ENCODE data around the gene TSR3.

Gene TSR3

DNA sequence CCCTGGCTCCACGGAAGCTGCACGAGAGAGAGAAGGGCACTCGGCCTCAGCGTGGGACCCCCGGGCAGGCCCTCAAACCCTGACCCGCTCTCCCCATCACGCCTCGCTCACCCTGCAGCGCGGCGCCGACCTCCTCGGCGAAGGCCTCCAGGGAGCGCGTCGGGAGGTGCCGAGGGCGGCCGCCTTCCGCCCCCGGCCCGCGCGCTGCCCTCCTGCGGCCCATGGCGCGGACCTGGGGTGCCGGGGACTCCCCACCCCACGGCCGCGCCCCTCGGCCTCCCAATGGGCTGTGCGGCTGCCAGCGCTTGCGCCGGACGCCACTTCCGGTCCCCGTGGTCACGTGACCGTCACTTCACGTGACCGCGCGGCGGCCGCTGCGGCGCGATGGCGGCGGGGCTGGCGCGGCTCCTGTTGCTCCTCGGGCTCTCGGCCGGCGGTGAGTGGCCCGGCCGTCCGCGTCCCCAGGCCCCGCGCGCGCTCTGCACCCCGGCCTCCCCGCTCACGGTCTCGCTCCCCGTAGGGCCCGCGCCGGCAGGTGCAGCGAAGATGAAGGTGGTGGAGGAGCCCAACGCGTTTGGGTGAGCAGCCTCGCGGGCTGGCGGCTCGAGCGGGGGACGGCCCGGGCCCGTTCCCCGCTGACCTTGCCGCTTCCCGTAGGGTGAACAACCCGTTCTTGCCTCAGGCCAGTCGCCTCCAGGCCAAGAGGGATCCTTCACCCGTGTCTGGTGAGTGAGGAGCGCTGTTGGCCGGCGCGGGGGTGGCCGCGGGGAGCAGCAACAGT, at the start of gene TSR3, which contains the start of gene GNPTG:
TSR3 (minus strand) TSS at position 297 of the 781 bp plus-strand sequence; CDS start at position 223, 74 bp downstream.
GNPTG (plus strand) TSS at position 350 of the 781 bp plus-strand sequence; CDS start at position 385, 35 bp downstream.
- DNase-seq (ENCODE audit: low spot score) (peak; percentile 91), FAIRE-seq (peak; percentile 90)

DNA sequence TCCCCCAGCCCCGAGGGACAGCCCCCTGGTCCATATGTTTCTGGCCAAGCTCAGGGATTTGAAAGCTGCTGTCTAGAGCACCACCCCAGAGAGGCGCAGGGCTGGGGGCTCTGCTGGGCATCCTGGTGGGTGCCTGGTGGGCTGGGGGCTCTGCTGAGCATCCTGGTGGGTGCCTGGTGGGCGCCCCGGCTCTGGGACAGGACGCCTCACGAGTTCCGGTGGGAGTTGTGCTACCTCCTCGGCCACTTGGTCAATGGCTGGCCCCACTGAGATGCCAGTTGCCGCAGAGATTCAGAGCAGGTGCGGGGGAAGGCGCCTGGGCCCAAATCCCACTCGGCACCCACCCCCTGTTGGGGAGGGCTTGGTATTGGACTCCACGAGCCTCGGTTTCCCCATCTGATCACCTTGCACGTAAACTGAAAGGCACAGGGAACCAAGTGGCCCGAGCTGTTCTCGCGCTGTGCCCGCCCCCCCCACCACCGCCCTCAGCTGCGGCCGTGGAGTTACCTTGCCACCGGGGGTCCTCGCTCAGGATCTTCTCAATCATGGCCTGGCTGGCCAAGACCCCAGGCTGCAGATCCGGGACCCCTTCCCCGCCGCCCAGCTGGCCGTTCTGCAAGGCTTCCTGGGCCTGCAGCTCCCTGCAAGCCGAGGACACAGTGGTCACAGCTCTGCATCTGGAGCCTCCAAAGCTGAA, 49.5 kb upstream of the TSR3 start:
- DNase-seq (ENCODE audit: low spot score) (no peak), FAIRE-seq (no peak)

DNA sequence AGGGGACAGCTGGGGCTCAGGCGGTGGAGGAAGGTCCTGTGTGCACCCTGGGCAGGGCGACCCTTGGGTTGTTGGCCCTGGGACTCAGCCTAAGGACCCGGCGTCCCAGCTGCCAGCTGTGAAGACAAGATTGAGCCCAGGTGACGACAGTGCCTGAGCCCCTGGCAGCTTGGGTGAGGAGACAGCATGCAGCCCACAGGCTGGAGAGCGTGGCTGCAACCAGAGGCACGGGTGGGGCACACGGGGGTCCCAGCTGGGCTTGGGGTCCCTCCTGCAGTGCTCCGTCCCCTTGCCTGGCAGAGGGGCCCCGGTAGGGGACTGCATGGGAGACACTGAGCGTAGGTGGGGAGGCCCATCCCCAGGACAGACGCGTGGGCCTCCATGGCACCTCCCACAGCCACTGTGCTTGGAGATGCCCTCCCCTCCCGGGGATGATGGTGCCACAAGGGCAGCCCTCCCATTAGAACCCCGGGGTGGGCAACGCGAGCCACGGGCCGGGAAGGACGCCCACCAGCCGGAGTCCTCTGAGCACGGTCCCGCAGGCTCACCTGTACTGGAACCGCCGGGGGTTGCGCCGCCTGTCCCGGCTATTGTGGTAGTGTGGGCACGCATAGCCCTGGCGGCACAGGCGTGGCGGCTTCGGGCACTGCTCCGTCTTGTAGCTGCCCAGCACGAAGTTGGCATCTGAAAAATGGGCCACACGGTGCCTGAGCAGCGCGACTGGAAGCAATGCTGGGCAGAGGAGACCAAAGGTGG, 47.3 kb upstream of the TSR3 start:
- FAIRE-seq (no peak), DNase-seq (ENCODE audit: low spot score) (no peak)

DNA sequence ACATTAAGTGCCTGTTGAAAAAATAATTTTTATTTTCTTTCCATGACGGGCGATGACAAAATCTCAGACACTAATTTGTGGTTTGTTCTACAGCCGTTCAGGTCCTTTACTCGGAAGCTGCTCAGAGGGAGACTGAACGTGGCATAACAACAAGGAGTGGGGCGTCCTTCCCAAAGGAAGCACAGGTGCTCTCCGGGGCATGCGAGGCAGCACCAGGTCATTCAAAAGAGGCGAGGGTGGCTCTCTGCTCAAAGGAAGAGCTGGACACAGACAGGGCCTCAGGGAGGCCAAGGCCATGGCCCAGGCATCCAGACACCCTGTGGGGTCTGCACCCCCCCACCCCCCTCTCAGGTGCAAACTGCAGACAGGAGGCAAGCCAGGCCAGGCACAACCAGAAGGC, 46.7 kb upstream of the TSR3 start:
- FAIRE-seq: no peak
- no peak for DNase-seq (ENCODE audit: low spot score)

DNA sequence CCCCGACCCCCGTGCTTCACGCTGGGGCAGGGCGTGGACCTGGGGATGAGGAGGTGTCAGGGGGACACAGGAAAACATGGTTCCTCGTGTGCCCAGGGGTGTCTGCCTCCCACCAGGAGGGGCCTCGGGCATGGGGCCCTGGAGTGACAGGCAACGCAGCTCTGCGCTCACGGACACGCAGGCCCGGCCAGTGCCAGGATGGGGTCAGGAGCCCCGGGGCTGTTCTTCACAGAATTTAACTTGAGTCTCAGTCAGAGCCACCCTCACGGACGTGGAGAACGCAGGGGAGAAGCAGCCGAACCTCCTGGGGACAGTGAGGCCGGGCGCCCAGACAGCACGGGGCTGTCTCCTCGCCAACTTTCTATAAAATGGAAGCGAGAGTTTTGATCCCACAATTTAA, 46.1 kb upstream of the TSR3 start:
- no peak for DNase-seq (ENCODE audit: low spot score)
- FAIRE-seq: no peak

DNA sequence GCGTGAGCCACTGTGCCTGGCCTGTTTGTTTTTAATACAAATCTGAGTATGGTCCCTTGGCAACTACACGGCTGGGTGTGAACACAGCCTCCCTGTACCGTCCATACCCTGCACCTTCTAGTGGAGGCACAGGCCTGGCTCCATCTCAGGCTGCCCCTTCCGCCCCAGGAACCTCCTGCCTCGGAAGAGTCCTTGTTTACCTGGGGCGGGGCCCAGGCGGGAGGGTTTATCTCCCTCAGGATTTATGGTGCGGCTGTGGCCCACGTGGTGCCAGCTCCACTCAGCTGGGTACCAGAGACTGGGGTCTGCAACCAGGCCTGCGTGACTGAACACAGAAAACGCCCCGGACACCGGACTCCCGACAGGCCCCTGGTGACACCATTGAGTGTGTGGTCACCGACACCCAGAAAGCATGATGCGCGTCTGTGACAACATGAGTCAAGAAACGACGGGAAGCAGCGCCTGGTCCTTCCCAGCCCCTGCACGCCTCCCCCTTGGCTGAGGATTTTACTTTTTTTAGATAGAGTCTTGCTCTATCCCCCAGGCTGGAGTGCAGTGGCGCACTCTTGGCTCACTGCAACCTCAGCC, 43.9 kb upstream of the TSR3 start:
- DNase-seq (ENCODE audit: low spot score): no peak
- no peak for FAIRE-seq

DNA sequence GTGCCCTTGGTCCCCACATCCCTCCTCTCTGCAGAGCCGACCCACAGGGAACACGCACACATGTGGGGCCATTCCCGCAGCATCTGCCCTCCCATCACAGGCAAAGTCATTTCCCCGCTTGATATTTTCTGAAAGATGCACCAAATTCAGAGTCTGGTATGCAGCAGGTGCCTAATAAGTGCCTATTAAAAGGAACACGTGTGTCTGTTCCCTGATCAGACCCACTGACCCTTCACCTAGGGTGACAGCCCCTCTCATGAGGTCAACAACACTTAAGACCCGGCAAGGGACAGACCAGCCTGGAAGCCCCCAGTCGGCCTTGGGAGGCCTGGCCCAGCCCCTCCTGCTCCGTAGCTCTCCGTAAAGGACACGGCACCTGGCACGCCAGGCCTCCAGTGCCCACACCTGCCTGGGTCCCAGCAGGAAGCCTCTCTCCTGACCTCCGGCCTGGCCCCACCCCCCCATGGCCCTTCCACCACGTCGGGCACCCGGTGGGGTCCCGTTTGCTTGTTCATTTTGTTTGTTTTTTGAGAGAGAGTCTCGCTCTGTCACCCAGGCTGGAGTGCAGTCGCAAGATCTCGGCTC, 42.8 kb upstream of the TSR3 start:
- no peak for FAIRE-seq
- no peak for DNase-seq (ENCODE audit: low spot score)

DNA sequence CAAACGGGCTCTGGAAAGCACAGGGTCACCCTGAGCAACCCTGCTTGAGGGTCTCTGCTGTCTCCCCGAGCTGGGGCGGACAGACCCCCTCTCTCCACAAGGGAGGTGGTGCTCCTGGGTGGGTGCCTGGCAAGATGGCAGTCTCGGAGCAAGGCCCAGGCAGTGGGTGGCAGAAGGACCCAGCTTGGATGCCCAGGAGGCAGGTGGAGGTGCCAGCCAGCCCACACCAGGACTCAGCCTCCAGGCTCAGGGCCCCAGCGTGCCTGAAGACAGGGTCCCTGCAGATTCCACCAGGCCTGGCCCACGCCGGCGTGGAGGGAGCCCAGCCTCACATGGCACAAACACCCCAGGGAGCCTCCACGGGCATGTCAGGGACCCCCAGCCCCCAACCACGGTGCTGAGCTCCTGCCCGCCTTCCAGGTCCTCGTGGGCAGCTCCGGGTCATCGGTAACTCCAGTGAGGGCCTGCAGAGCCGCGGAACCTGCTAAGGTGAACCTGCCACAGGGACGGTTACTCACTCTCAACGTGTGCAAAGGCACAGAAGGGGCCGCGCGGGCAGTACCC, 42.0 kb upstream of the TSR3 start:
- no peak for FAIRE-seq

DNA sequence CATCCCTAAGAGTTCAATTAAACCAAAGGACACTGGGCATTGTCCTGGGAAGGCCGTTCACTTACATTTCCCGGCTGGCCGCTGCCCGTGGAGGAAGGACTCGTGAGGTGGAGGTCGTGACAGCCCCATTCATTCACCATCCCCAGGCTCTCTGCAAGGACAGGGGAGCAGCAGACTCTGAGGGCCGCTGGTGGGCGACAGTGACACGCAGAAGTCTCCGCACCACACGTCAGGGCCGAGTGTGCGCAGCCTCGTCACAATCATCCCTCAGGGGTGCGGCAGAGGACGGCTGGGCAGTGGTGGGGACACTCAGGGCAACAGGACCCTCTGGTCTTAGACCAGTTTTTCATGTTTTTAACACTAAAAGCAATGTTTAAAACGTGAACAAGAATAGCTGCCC, 41.1 kb upstream of the TSR3 start:
- no peak for FAIRE-seq

More for the DNA sequence above, 42.0 kb upstream of the TSR3 start:
- no peak for DNase-seq (ENCODE audit: low spot score)

DNA sequence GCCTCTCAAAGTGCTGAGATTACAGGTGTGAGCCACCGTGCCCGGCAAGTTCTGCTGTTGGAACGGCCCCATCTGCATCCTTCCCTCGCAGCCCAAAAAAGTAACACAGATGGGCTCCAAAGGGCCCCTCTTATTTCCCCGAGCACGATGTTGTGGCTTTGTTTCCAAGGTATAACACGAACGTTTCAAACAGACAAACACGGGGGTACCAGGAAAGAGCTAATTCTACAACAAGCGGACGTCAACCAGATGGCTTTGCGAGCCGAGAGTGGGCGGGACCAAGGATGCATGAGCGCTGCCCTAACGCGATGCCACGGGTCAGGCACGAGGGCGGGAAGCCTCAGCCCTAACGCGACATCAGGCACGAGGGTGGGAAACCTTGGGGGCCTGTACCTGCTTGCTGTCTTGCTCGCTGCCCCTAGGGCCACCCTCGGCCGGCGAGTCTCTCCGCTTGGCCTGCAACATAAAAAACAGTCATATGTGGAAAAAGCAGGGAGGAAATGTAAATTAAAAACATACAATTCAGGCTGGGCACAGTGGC, 38.6 kb upstream of the TSR3 start:
- FAIRE-seq: no peak

More for the DNA sequence above, 41.1 kb upstream of the TSR3 start:
- DNase-seq (ENCODE audit: low spot score): no peak

DNA sequence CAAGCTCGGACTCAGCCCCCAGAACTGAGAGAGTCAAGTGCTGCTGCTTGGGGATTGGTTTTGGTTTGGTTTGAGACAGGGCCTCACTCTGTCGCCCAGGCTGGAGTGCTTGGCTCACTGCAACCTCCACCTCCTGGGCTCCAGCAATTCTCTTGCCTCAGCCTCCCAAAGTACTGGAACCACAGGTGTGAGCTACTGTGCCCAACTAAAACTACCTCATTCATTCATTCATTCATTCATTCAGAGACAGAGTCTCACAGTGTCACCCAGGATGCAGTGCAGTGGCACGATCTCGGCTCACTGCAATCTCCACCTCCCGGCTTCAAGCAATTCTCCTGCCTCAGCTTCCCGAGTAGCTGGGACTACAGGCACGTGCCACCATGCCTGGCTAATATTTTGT, 38.1 kb upstream of the TSR3 start:
- DNase-seq (ENCODE audit: low spot score) (no peak), FAIRE-seq (no peak)

More for the DNA sequence above, 38.6 kb upstream of the TSR3 start:
- DNase-seq (ENCODE audit: low spot score): no peak

DNA sequence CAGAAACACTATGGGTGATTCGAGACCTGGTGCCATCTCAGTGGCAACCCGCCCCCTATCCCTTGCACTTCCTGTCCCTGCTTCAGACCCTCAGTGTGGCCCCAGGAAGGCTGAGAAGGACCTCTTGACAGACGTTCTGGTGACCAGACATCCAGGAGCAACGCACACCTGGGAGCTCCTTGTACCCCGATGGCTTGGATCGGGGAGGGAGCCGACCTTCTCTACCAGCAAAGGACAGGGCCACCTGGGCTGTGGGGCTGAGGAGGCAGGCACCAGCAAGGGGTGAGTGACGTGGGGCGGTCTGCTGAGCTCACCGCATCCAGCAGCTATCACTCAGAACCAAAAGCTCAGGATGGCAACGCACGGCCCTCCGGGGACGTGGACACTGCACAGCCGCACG, 35.7 kb upstream of the TSR3 start:
- FAIRE-seq (no peak), DNase-seq (ENCODE audit: low spot score) (no peak)

DNA sequence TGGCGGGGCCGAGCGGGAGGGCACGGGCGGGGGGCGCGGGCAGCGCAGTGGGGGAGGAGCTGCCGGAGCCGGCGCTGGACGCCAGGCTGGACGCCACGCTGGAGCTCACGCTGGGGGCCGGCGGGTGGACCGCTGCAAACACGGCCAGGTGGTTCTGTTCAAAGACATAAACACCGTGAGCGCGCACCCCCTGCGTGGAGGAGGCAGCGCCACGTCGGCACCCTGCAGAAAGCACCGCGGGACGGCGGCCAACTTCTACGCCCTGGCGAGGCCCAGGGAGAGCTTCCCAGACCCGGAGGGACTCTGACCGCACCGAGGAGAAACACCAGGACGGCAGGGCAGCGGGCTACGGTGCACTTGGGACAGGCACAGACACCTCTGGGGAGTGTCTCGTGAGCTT, 33.6 kb upstream of the TSR3 start:
- DNase-seq (ENCODE audit: low spot score) (no peak), FAIRE-seq (no peak)

DNA sequence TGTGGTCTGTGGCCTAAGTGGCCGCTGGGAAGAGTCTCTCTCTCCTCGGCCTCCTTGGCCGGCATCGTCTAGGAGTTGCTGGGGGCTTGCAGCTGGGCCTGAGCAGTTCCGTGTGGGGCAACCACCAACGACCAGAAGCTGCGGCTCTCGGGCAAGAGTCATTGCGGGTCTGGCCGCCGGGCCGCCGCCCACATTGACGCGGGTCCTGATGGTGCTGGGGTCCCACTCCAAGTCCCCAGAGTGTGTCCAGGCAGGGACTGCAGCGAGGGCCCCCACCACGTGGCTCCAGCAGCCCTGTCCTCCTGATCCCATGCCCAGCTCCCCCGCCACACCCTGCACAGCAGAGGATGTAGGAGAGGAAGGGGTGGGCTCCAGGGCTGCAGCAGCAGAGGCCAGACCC, 31.9 kb upstream of the TSR3 start:
- FAIRE-seq: no peak
- no peak for DNase-seq (ENCODE audit: low spot score)

DNA sequence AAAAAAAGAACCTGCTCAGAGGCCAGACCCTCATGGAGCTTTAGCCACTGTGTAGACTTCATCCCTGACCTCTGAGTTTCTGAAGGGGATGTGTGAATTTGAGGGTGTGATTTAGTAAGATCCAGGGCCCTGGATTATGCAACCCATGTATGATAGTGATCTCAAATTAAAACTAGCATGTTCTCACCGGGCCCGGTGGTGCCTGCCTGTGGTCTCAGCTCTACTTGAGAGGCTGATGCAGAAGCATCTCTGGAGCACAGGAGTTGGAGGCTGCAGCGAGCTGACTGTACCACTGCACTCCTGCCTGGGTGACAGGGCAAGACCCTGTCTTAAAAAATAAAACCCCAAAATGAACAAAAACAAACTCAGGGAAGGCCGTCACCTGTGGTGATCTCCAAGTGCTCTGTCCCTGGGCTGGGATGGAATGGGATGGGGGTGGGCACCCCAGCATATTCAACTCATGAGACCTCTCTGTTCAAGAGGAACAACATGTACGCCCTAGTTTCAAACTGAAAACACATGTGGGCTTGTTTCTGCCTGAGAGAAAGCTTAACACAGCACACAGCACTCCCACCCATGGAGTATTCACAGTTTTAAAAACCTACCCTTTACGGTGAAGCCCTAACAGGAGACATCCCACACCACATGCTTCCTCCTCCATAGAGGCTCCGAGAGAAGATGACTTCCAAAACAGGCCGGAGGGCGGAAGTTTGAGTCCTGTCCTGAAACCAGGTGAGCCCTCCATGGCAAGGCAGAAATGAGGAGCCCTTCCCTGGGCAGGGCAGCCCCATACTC, 30.1 kb upstream of the TSR3 start:
- DNase-seq (ENCODE audit: low spot score) (no peak), FAIRE-seq (no peak)

DNA sequence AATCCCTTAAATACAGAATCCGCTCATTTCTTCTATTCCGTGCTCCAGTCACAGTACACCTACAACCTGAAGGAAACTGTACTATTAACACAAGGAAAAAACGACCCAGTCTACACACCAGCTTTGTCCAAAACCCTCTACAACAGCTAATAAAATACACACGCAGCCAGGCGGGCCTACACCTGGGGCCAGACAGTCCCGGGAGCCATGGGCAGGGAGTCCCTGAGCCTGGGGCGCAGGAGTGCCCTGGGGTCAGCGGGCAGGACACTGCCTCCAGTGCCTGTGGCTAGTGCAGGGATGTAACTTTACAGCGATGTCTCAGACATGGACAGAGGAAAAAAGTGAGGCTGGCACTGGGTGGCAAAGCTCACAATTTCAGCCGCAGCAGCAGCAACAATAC, 28.5 kb upstream of the TSR3 start:
- DNase-seq (ENCODE audit: low spot score) (no peak), FAIRE-seq (no peak)

DNA sequence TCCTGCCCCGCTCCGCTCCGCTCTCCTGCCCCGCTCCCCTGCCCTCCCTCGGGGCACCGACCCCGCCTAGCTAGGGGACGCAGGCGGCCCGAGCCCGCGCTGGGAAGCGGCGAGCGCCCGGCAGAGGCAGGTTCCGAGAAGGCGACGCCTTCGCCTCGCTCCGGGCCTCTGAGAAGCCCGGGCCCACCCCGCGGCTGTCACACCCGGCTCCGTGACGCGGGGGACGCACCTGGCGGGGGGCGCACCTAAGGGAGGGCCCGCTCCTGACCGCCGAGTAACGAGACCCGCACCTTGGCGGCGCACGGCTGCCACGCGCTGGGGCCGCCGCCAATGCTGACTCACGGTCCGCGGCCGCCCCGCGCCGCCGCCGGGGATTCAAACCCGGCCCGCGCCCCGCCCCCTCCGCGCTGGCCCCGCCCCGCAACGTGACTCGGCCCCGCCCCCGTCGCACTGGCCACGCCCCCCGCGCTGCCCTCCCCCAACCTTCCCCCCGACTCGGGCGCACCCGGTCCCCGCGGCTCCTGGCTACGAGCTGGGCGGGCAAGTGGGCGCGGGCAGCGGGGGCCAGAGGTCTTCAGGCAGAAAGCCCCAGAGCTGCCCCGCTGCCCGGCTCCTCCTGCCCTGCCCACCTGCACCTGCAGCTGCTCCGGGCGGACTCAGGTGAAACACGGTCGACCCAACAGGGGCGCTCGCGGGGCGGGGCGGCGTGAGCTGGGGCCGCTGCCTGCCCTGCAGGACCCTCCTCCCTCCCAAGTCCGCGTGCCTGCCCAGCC, 27.8 kb upstream of the TSR3 start:
- peak; percentile 88 for DNase-seq (ENCODE audit: low spot score)
- peak; percentile 84 for FAIRE-seq

DNA sequence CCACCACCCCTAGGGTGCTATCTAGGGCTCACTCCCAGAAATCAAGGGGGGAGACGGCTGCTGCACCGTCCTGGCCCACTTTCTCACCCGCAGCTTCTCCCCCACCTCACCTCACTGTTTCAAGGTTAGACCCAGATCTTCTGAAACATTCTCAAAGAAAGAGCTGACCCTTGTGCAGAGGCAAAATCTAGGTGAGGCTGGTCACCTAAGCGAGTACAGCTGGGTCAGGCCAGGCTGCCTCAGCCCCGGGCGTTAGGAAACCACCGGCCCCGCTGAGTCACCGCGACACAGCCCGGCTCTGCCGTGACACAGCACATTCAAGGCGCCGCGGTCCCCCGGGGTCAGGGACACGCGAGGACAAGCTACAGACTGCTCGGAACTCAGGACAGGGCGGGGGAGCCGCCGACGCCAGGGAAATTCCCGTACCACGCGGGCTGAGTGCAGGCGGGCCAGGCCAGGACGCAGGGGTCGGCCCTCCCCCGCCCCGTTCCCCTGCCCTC, 27.2 kb upstream of the TSR3 start:
- FAIRE-seq: peak; percentile 59
- peak; percentile 84 for DNase-seq (ENCODE audit: low spot score)
